HCT116 (cell line): Measurements from ENCODE around the gene NCKAP5.

Experiments used
- CBX3 ChIP-seq: IDR thresholded peaks from 2 replicates; pipeline ENCODE4 v1.6.1; 2012; ENCODE audit warnings: low read depth
- CEBPB ChIP-seq: IDR thresholded peaks from 2 replicates; pipeline ENCODE4 v1.6.1; 2012; ENCODE audit warnings: low read depth
- EZH2 ChIP-seq: fragments of 200-600 bp; sonication (generic); IDR thresholded peaks from 2 replicates; pipeline ENCODE4 v1.6.1; 2017; ENCODE audit warnings: antibody characterized with exemption, mixed run types
- POLR2A ChIP-seq: IDR thresholded peaks from 2 replicates; pipeline ENCODE4 v1.7.0; 2011; ENCODE audit warnings: borderline replicate concordance; ENCODE audit not compliant: insufficient read depth, insufficient read length; ENCODE audit errors: extremely low read depth
- POLR2AphosphoS5 ChIP-seq: IDR thresholded peaks from 2 replicates; pipeline ENCODE4 v1.6.1; 2011; ENCODE audit warnings: mild to moderate bottlenecking, low read depth, low read length, moderate library complexity
- RAD21 ChIP-seq: IDR thresholded peaks from 2 replicates; pipeline ENCODE4 v1.6.1; 2012; ENCODE audit warnings: low read depth, mild to moderate bottlenecking
- YY1 ChIP-seq: IDR thresholded peaks from 2 replicates; pipeline ENCODE4 v1.6.1; 2011; ENCODE audit warnings: low read length, low read depth, moderate library complexity, mild to moderate bottlenecking; ENCODE audit not compliant: insufficient replicate concordance; ENCODE audit errors: extremely low read depth
- TF ChIP-seq, protein P1 (sequence below), 3 experiments: fragments of 200-600 bp in 1 of 3; sonication (generic) in 1 of 3; IDR thresholded peaks in 2 of 3; conservative IDR thresholded peaks in 1 of 3; 2 replicates each; pipeline ENCODE4 v1.5.1; 2012 to 2017; ENCODE audit warnings: low read depth in 2 of 3, low read length in 2 of 3, antibody characterized with exemption in 1 of 3, borderline replicate concordance in 1 of 3, control low read depth in 1 of 3, mild to moderate bottlenecking in 1 of 3, mixed read lengths in 1 of 3, mixed run types in 1 of 3, moderate library complexity in 1 of 3; ENCODE audit not compliant: insufficient read depth in 1 of 3
- TF ChIP-seq, protein P2 (sequence below): IDR thresholded peaks from 2 replicates; pipeline ENCODE4 v1.6.1; 2012
- TF ChIP-seq, protein P3 (sequence below): IDR thresholded peaks from 2 replicates; pipeline ENCODE4 v1.6.1; 2012
- TF ChIP-seq, protein P4 (sequence below): IDR thresholded peaks from 2 replicates; pipeline ENCODE4 v1.6.1; 2012; ENCODE audit warnings: low read depth

DNA sequence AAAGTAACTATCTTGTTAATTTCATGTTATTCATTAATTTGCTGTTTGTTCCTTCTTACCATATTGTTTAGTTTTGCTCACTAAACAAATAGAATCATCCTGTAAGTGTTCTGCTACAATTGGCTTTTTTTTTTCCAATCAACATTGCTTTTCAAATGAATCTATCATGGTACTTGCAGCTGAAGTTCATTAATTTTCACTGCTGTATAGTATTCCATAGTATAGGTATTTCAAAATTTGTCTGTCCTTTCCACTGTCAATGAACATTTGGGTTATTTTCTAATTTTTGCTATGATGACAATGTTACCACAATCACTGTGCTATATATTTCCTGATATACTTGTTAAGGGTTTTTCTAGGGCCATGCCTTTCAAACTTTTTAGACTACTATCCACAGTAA, 809.3 kb downstream of the NCKAP5 start:
- TF ChIP-seq, protein P1, sequence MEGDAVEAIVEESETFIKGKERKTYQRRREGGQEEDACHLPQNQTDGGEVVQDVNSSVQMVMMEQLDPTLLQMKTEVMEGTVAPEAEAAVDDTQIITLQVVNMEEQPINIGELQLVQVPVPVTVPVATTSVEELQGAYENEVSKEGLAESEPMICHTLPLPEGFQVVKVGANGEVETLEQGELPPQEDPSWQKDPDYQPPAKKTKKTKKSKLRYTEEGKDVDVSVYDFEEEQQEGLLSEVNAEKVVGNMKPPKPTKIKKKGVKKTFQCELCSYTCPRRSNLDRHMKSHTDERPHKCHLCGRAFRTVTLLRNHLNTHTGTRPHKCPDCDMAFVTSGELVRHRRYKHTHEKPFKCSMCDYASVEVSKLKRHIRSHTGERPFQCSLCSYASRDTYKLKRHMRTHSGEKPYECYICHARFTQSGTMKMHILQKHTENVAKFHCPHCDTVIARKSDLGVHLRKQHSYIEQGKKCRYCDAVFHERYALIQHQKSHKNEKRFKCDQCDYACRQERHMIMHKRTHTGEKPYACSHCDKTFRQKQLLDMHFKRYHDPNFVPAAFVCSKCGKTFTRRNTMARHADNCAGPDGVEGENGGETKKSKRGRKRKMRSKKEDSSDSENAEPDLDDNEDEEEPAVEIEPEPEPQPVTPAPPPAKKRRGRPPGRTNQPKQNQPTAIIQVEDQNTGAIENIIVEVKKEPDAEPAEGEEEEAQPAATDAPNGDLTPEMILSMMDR (IDR thresholded peaks at IDR 0.05 in 2 of 3, conservative IDR thresholded peaks at IDR 0.05 in 1 of 3; ENCODE audit: borderline replicate concordance in 1 of 3, insufficient read depth in 1 of 3, low read depth in 2 of 3, low read length in 2 of 3) = no peak
- TF ChIP-seq YY1 = no peak
- TF ChIP-seq POLR2AphosphoS5 = no peak
- TF ChIP-seq RAD21 = no peak
- TF ChIP-seq, protein P2, sequence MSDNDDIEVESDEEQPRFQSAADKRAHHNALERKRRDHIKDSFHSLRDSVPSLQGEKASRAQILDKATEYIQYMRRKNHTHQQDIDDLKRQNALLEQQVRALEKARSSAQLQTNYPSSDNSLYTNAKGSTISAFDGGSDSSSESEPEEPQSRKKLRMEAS = no peak
- TF ChIP-seq, protein P3, sequence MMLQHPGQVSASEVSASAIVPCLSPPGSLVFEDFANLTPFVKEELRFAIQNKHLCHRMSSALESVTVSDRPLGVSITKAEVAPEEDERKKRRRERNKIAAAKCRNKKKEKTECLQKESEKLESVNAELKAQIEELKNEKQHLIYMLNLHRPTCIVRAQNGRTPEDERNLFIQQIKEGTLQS = no peak
- TF ChIP-seq, protein P4, sequence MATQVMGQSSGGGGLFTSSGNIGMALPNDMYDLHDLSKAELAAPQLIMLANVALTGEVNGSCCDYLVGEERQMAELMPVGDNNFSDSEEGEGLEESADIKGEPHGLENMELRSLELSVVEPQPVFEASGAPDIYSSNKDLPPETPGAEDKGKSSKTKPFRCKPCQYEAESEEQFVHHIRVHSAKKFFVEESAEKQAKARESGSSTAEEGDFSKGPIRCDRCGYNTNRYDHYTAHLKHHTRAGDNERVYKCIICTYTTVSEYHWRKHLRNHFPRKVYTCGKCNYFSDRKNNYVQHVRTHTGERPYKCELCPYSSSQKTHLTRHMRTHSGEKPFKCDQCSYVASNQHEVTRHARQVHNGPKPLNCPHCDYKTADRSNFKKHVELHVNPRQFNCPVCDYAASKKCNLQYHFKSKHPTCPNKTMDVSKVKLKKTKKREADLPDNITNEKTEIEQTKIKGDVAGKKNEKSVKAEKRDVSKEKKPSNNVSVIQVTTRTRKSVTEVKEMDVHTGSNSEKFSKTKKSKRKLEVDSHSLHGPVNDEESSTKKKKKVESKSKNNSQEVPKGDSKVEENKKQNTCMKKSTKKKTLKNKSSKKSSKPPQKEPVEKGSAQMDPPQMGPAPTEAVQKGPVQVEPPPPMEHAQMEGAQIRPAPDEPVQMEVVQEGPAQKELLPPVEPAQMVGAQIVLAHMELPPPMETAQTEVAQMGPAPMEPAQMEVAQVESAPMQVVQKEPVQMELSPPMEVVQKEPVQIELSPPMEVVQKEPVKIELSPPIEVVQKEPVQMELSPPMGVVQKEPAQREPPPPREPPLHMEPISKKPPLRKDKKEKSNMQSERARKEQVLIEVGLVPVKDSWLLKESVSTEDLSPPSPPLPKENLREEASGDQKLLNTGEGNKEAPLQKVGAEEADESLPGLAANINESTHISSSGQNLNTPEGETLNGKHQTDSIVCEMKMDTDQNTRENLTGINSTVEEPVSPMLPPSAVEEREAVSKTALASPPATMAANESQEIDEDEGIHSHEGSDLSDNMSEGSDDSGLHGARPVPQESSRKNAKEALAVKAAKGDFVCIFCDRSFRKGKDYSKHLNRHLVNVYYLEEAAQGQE = no peak
- no peak for TF ChIP-seq POLR2A
- no peak for TF ChIP-seq CBX3
- TF ChIP-seq CEBPB = no peak
- TF ChIP-seq EZH2 = no peak
